LNCAP (cell line): Measurements from ENCODE around the gene TSPAN15.

Experiments used
- CTCF ChIP-seq: fragments of 450-650 bp; IDR thresholded peaks from 2 replicates; pipeline ENCODE4 v1.5.1; 2017; ENCODE audit warnings: mild to moderate bottlenecking

TSPAN15 gene

GRCh38 chr10:69406816-69407580 is 44.3 kb upstream of the TSPAN15 start:
- no peak for TF ChIP-seq CTCF

- TF ChIP-seq CTCF, result peak; percentile 54
These were observed 43.5 kb upstream of the TSPAN15 start for GRCh38 chr10:69407621-69408301.

- TF ChIP-seq CTCF, result peak; percentile 62
These were observed 42.7 kb upstream of the TSPAN15 start for GRCh38 chr10:69408318-69409175.

- TF ChIP-seq CTCF, result no peak
These were observed 42.1 kb upstream of the TSPAN15 start for GRCh38 chr10:69409176-69409495.

- no peak for TF ChIP-seq CTCF
These were observed 41.3 kb upstream of the TSPAN15 start for GRCh38 chr10:69409968-69410367.

GRCh38 chr10:69410487-69410886 is 40.8 kb upstream of the TSPAN15 start:
- TF ChIP-seq CTCF, result no peak

- no peak for TF ChIP-seq CTCF
These were observed 39.8 kb upstream of the TSPAN15 start for GRCh38 chr10:69411476-69411875.
